A549 (cell line): ENCODE data around the gene DPYSL4. TPM values are rescaled to one million over a fixed set of nuclear protein-coding genes. Genes with fewer than 3 reads are reported as not detected.
A peak's percentile ranks its signal among the peaks of the same experiment; 100 is the strongest.

ENCODE experiments used
- ATAC-seq, 2 experiments: fragments of 200-7000 bp in 1 of 2; fragments of >200 bp in 1 of 2; cut with Nextera tagmentation in 1 of 2; cut with Tn5 transposase in 1 of 2; 3 replicates each; pipeline versions ENCODE4 v1.8.0 to v1.9.1; 2018 to 2020; ENCODE audit warnings: mild to moderate bottlenecking in 1 of 2, moderate library complexity in 1 of 2
- CTCF ChIA-PET: fragments of 300-600 bp; sonication (Branson Sonifier 250); formaldehyde crosslinking; extraction: SDS; loops from one replicate; lab custom pipeline; 2021; ENCODE audit warnings: antibody characterized with exemption, inconsistent platforms; lab: Yijun Ruan, JAX
- POLR2A ChIA-PET: fragments of 350-600 bp; formaldehyde crosslinking; extraction: SDS; loops from one replicate; lab custom pipeline; 2021; ENCODE audit warnings: antibody characterized with exemption, inconsistent platforms; lab: Yijun Ruan, JAX
- DNase-seq, 2 experiments: peaks; one replicate each; pipeline versions ENCODE4 v3.0.0 to v3.0.0-alpha.2; 2011 to 2016; ENCODE audit warnings: low read depth in 1 of 2, low spot score in 1 of 2
- FAIRE-seq: peaks from 2 replicates; lab custom pipeline; 2011; peaks lifted over from hg19 to GRCh38; lab: Jason Lieb, UNC
- H3K27ac ChIP-seq, 2 experiments: fragments of >200 bp; sonication (Bioruptor Twin); formaldehyde crosslinking; 3 replicates each; pipeline ENCODE4 v1.5.1; 2016 to 2017
- H3K4me1 ChIP-seq: fragments of >200 bp; sonication (Bioruptor Twin); formaldehyde crosslinking; 3 replicates; pipeline ENCODE4 v1.6.1; 2016
- H3K4me2 ChIP-seq: fragments of >200 bp; sonication (Bioruptor Twin); formaldehyde crosslinking; 3 replicates; pipeline ENCODE4 v1.6.1; 2016
- H3K4me3 ChIP-seq: fragments of >200 bp; sonication (Bioruptor Twin); formaldehyde crosslinking; 3 replicates; pipeline ENCODE4 v1.5.1; 2016
- H3K9me3 ChIP-seq: fragments of >200 bp; sonication (Bioruptor Twin); formaldehyde crosslinking; 3 replicates; pipeline ENCODE4 v1.6.1; 2016
- CBX8 ChIP-seq: fragments of 200-600 bp; sonication (generic); IDR thresholded peaks from 2 replicates; pipeline ENCODE4 v1.6.1; 2016
- CEBPB ChIP-seq, 2 experiments: fragments of >200 bp in 1 of 2; sonication (Bioruptor Twin) in 1 of 2; formaldehyde crosslinking in 1 of 2; IDR thresholded peaks; 2 replicates each; pipeline ENCODE4 v1.6.1; 2012 to 2016
- CHD4 ChIP-seq: fragments of 200-600 bp; sonication (generic); IDR thresholded peaks from 2 replicates; pipeline ENCODE4 v1.6.1; 2016; ENCODE audit warnings: antibody characterized with exemption, mild to moderate bottlenecking, borderline replicate concordance
- ELK1 ChIP-seq: fragments of 150-350 bp; IDR thresholded peaks from 2 replicates; pipeline ENCODE4 v1.6.1; 2014; ENCODE audit warnings: low read depth, mild to moderate bottlenecking, low read length
- ESRRA ChIP-seq: fragments of 150-350 bp; IDR thresholded peaks from 2 replicates; pipeline ENCODE4 v1.6.1; 2014; ENCODE audit warnings: mild to moderate bottlenecking, low read length, borderline replicate concordance
- FOSB ChIP-seq: fragments of 250-450 bp; sonication (Bioruptor Pico); IDR thresholded peaks from 2 replicates; pipeline ENCODE4 v1.5.0; 2020; ENCODE audit warnings: mild to moderate bottlenecking, moderate library complexity
- FOXS1 ChIP-seq: fragments of 250-450 bp; sonication (Bioruptor Pico); IDR thresholded peaks from 2 replicates; pipeline ENCODE4 v1.5.0; 2020; ENCODE audit warnings: mild to moderate bottlenecking, moderate library complexity
- HDAC2 ChIP-seq: fragments of 200-600 bp; sonication (generic); IDR thresholded peaks from 2 replicates; pipeline ENCODE4 v1.6.1; 2016
- HMGXB4 ChIP-seq: fragments of 250-450 bp; sonication (Bioruptor Pico); IDR thresholded peaks from 2 replicates; pipeline ENCODE4 v1.5.0; 2021; ENCODE audit warnings: mild to moderate bottlenecking, moderate library complexity, borderline replicate concordance
- JUN ChIP-seq, 2 experiments: fragments of >200 bp; sonication (Bioruptor Twin); formaldehyde crosslinking; IDR thresholded peaks; 2 replicates in 1 of 2; 3 replicates in 1 of 2; pipeline ENCODE4 v1.6.1; 2016 to 2017
- JUNB ChIP-seq: fragments of >200 bp; sonication (Bioruptor Twin); formaldehyde crosslinking; IDR thresholded peaks from 2 replicates; pipeline ENCODE4 v1.6.1; 2016
- MAZ ChIP-seq: fragments of 150-350 bp; IDR thresholded peaks from 2 replicates; pipeline ENCODE4 v1.6.1; 2014; ENCODE audit warnings: antibody characterized with exemption, low read depth, low read length, borderline replicate concordance
- MYC ChIP-seq: IDR thresholded peaks from 2 replicates; pipeline ENCODE4 v1.6.1; 2012; ENCODE audit warnings: mild to moderate bottlenecking, inconsistent platforms, low read length, improper control_type of control experiment, borderline replicate concordance
- POLR2A ChIP-seq: IDR thresholded peaks from 2 replicates; pipeline ENCODE4 v1.6.1; 2012; ENCODE audit warnings: mild to moderate bottlenecking, low read length
- RAD21 ChIP-seq, 2 experiments: fragments of >200 bp in 1 of 2; sonication (Bioruptor Twin) in 1 of 2; formaldehyde crosslinking in 1 of 2; IDR thresholded peaks in 1 of 2; conservative IDR thresholded peaks in 1 of 2; 2 replicates in 1 of 2; 3 replicates in 1 of 2; pipeline ENCODE4 v1.6.1; 2012 to 2018; ENCODE audit warnings: inconsistent platforms in 1 of 2
- RARB ChIP-seq: fragments of 250-450 bp; sonication (Bioruptor Pico); IDR thresholded peaks from 2 replicates; pipeline ENCODE4 v1.8.0; 2021; ENCODE audit warnings: mild to moderate bottlenecking, moderate library complexity
- REST ChIP-seq: fragments of 200-600 bp; sonication (generic); IDR thresholded peaks from 2 replicates; pipeline ENCODE4 v1.6.1; 2016; ENCODE audit warnings: antibody characterized with exemption, mild to moderate bottlenecking, moderate library complexity
- ZC3H11A ChIP-seq: fragments of 450-650 bp; IDR thresholded peaks from 2 replicates; pipeline ENCODE4 v1.6.1; 2014; ENCODE audit warnings: antibody characterized with exemption, mild to moderate bottlenecking
- ZNF302 ChIP-seq: fragments of 250-450 bp; sonication (Bioruptor Pico); IDR thresholded peaks from 2 replicates; pipeline ENCODE4 v1.9.0; 2021; ENCODE audit warnings: inconsistent platforms, mild to moderate bottlenecking, moderate library complexity
- WGBS: methylation state at CpG from one replicate; pipeline ENCODE4 v1.1.6; 2017; ENCODE audit errors: missing lambda C conversion rate; 5-methylcytosine and 5-hydroxymethylcytosine counted together
- polyA plus RNA-seq, 4 experiments: library from polyadenylated mRNA; depleted of rRNA in 3 of 4; stranded (reverse); fragments of >200 nt; fragmentation: RNase III in 1 of 4; extraction: RNeasy Plus Mini Kit Qiagen cat#74134 plus additional on column Dnase treatment in 1 of 4; gene quantifications; 2 replicates in 3 of 4; 3 replicates in 1 of 4; pipeline ENCODE4 v1.2.3, GENCODE V29; 2011 to 2017

The DPYSL4 gene
- polyA plus RNA-seq, 2 of the 4 experiments (the other 2 are of a cell fraction): 2.9 to 14.1 TPM

- no peak for DNase-seq
- H3K4me1 ChIP-seq: no peaks in the 10 kb centered on the region
- no peak overlapping the region for H3K27ac ChIP-seq
- peak in 1 of 2 experiments; percentile 1; a peak in 1 of 6 replicates for ATAC-seq
- CTCF ChIA-PET: interaction anchor here (1.1 kb wide), 1 partner anchor 13 kb away, joined by 3 read pairs; no protein-coding TSS in a partner anchor
- WGBS: 88% methylated on average over 10 of the region's 20 CpGs
- H3K4me2 ChIP-seq: no peak overlapping the region
- H3K4me3 ChIP-seq: no peak overlapping the region
- FAIRE-seq: no peak
- TF ChIP-seq ESRRA: no peak
- TF ChIP-seq, all 56 proteins: peak for 0
- POLR2A ChIA-PET: no interaction called here
- no peaks in the 10 kb centered on the region for H3K9me3 ChIP-seq
These were observed 17.5 kb downstream of the DPYSL4 start for GRCh38 chr10:132204078-132204780.

GRCh38 chr10:132204781-132205473 is 18.2 kb downstream of the DPYSL4 start:
- 85% methylated on average over 25 of the region's 28 CpGs for WGBS
- no peak overlapping the region for H3K4me2 ChIP-seq
- TF ChIP-seq HDAC2 (no peak), RAD21 (conservative IDR thresholded peaks at IDR 0.05 in 1 of 2, IDR thresholded peaks at IDR 0.05 in 1 of 2) (peak in 1 of 2 experiments; percentile 4; a peak in 1 of 5 replicates)
- FAIRE-seq (no peak), ATAC-seq (peak in 1 of 2 experiments; percentile 32; a peak in 2 of 6 replicates), DNase-seq (no peak)
- POLR2A ChIA-PET: no interaction called here
- no peak overlapping the region for H3K27ac ChIP-seq
- CTCF ChIA-PET: interaction anchor here (1.1 kb wide), 1 partner anchor 12 kb away, joined by 3 read pairs; no protein-coding TSS in a partner anchor
- no peaks in the 10 kb centered on the region for H3K9me3 ChIP-seq
- no peak overlapping the region for H3K4me3 ChIP-seq
- H3K4me1 ChIP-seq: no peaks in the 10 kb centered on the region

GRCh38 chr10:132205650-132206376 is 19.1 kb downstream of the DPYSL4 start:
- Histone ChIP-seq H3K4me2 (no peak overlapping the region), H3K27ac (no peak overlapping the region), H3K9me3 (no peaks in the 10 kb centered on the region), H3K4me1 (no peaks in the 10 kb centered on the region), H3K4me3 (no peak overlapping the region)
- ChIA-PET CTCF (no interaction called here), POLR2A (interaction anchor here (0.6 kb wide), 1 partner anchor 124 kb away, joined by 6 read pairs; no protein-coding TSS in a partner anchor)
- ATAC-seq (no peak), DNase-seq (no peak), FAIRE-seq (no peak)
- 86% methylated on average over 17 of the region's 37 CpGs for WGBS
- TF ChIP-seq REST (no peak), FOSB (CRISPR knock-in tag) (no peak), ZNF302 (CRISPR knock-in tag) (no peak), FOXS1 (no peak), MYC (no peak), RARB (CRISPR knock-in tag) (no peak)

GRCh38 chr10:132206377-132206745 is 19.6 kb downstream of the DPYSL4 start:
- H3K4me2 ChIP-seq: no peak overlapping the region
- ATAC-seq (no peak), DNase-seq (no peak), FAIRE-seq (no peak)
- CTCF ChIA-PET: no interaction called here
- POLR2A ChIA-PET: no interaction called here
- 86% methylated on average over 11 of the region's 11 CpGs for WGBS
- H3K9me3 ChIP-seq: no peaks in the 10 kb centered on the region
- H3K27ac ChIP-seq: no peak overlapping the region
- H3K4me1 ChIP-seq: no peaks in the 10 kb centered on the region
- no peak overlapping the region for H3K4me3 ChIP-seq
- TF ChIP-seq ESRRA: no peak
- TF ChIP-seq ELK1: no peak
- TF ChIP-seq MAZ: no peak
- no peak for TF ChIP-seq CBX8
- no peak for TF ChIP-seq CEBPB (IDR thresholded peaks at IDR 0.05)
- no peak for TF ChIP-seq RARB (CRISPR knock-in tag)
- TF ChIP-seq JUN (IDR thresholded peaks at IDR 0.05): no peak
- no peak for TF ChIP-seq HMGXB4 (CRISPR knock-in tag)
- no peak for TF ChIP-seq JUNB
- TF ChIP-seq ZC3H11A: no peak
- TF ChIP-seq POLR2A: no peak
- TF ChIP-seq CHD4: no peak
